Measurements from ENCODE around the gene TMEM267. TPM values are rescaled to one million over a fixed set of nuclear protein-coding genes. Genes with fewer than 3 reads are reported as not detected.

TMEM267 gene
- total and polyA plus RNA-seq, 2 of the 8 experiments (the other 6 are each of a cell fraction or from before 2014, with no cell fraction given) = 4.8 to 6.2 TPM

DNA sequence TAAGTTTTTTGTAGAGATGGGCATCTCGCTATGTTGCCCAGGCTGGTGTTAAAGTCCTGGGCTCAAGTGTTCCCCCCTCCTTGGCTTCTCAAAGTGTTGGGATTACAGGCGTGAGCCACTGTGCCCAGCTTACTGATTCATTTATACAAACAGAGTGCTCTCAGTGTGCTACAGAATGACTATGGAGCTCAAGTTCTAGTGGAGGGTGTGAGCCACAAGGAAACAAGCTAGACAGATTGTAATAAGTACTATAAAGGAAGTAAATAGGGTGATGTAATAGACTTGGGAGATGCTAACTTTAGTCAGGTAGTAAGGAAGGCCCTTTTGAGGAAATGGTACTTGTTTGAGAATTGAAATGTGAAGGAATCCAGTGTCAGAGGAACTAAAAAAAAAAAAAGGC lies 1.7 kb upstream of the TMEM267 start (continued):
- TF ChIP-seq, protein P1, sequence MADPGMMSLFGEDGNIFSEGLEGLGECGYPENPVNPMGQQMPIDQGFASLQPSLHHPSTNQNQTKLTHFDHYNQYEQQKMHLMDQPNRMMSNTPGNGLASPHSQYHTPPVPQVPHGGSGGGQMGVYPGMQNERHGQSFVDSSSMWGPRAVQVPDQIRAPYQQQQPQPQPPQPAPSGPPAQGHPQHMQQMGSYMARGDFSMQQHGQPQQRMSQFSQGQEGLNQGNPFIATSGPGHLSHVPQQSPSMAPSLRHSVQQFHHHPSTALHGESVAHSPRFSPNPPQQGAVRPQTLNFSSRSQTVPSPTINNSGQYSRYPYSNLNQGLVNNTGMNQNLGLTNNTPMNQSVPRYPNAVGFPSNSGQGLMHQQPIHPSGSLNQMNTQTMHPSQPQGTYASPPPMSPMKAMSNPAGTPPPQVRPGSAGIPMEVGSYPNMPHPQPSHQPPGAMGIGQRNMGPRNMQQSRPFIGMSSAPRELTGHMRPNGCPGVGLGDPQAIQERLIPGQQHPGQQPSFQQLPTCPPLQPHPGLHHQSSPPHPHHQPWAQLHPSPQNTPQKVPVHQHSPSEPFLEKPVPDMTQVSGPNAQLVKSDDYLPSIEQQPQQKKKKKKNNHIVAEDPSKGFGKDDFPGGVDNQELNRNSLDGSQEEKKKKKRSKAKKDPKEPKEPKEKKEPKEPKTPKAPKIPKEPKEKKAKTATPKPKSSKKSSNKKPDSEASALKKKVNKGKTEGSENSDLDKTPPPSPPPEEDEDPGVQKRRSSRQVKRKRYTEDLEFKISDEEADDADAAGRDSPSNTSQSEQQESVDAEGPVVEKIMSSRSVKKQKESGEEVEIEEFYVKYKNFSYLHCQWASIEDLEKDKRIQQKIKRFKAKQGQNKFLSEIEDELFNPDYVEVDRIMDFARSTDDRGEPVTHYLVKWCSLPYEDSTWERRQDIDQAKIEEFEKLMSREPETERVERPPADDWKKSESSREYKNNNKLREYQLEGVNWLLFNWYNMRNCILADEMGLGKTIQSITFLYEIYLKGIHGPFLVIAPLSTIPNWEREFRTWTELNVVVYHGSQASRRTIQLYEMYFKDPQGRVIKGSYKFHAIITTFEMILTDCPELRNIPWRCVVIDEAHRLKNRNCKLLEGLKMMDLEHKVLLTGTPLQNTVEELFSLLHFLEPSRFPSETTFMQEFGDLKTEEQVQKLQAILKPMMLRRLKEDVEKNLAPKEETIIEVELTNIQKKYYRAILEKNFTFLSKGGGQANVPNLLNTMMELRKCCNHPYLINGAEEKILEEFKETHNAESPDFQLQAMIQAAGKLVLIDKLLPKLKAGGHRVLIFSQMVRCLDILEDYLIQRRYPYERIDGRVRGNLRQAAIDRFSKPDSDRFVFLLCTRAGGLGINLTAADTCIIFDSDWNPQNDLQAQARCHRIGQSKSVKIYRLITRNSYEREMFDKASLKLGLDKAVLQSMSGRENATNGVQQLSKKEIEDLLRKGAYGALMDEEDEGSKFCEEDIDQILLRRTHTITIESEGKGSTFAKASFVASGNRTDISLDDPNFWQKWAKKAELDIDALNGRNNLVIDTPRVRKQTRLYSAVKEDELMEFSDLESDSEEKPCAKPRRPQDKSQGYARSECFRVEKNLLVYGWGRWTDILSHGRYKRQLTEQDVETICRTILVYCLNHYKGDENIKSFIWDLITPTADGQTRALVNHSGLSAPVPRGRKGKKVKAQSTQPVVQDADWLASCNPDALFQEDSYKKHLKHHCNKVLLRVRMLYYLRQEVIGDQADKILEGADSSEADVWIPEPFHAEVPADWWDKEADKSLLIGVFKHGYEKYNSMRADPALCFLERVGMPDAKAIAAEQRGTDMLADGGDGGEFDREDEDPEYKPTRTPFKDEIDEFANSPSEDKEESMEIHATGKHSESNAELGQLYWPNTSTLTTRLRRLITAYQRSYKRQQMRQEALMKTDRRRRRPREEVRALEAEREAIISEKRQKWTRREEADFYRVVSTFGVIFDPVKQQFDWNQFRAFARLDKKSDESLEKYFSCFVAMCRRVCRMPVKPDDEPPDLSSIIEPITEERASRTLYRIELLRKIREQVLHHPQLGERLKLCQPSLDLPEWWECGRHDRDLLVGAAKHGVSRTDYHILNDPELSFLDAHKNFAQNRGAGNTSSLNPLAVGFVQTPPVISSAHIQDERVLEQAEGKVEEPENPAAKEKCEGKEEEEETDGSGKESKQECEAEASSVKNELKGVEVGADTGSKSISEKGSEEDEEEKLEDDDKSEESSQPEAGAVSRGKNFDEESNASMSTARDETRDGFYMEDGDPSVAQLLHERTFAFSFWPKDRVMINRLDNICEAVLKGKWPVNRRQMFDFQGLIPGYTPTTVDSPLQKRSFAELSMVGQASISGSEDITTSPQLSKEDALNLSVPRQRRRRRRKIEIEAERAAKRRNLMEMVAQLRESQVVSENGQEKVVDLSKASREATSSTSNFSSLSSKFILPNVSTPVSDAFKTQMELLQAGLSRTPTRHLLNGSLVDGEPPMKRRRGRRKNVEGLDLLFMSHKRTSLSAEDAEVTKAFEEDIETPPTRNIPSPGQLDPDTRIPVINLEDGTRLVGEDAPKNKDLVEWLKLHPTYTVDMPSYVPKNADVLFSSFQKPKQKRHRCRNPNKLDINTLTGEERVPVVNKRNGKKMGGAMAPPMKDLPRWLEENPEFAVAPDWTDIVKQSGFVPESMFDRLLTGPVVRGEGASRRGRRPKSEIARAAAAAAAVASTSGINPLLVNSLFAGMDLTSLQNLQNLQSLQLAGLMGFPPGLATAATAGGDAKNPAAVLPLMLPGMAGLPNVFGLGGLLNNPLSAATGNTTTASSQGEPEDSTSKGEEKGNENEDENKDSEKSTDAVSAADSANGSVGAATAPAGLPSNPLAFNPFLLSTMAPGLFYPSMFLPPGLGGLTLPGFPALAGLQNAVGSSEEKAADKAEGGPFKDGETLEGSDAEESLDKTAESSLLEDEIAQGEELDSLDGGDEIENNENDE (IDR thresholded peaks at IDR 0.05; ENCODE audit: insufficient replicate concordance, low read length) = no peak
- TF ChIP-seq SP2 (IDR thresholded peaks at IDR 0.05; ENCODE audit: low read length) (no peak), RNF2 (IDR thresholded peaks at IDR 0.05; ENCODE audit: borderline replicate concordance, low read depth, low read length, missing control alignments, poor library complexity, severe bottlenecking) (no peak), SP1 (IDR thresholded peaks at IDR 0.05; ENCODE audit: low read depth, low read length) (no peak), ASH2L (IDR thresholded peaks at IDR 0.05; ENCODE audit: low read length) (no peak), TBP (IDR thresholded peaks at IDR 0.05; ENCODE audit: low read depth, low read length) (no peak), CBX8 (IDR thresholded peaks at IDR 0.05; ENCODE audit: borderline replicate concordance, low read depth, low read length) (no peak), HDAC6 (IDR thresholded peaks at IDR 0.05; ENCODE audit: low read depth, low read length) (no peak), MAFK (IDR thresholded peaks at IDR 0.05; ENCODE audit: low read depth, low read length) (no peak), KDM4A (IDR thresholded peaks at IDR 0.05; ENCODE audit: low read depth, low read length, severe bottlenecking) (no peak)

All from H1 (cell line).